ENCODE measurements around the gene ACOX3.

DNA sequence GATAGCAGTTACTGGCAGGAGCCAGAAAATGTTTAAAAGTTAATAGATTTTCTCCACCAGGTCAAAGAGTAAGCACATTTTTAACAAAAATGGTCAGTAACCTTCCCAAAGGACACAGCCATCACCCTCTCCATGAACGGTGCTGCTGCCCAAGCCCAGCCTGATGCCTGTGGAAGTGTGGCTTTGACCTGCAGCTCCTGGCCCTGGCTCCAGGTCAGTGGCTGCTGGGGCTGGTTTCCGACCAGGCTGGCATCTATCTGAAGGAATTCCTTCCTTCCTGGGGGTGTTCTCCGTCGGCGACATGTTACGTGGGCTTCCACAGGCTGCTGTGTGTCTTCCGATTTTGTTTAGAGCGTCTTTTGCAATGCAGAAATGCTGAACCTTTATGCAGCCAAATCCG is 61.7 kb downstream of the ACOX3 start:
- no peak for TF ChIP-seq POLR2A (IDR thresholded peaks at IDR 0.05)
- TF ChIP-seq CTCF (IDR thresholded peaks at IDR 0.05) = no peak
